K562 (cell line): ENCODE data around the gene RAB3GAP1.

Source experiments
- EP300 ChIP-seq: IDR thresholded peaks from 2 replicates; pipeline ENCODE4 v1.6.1; 2012; ENCODE audit warnings: low read length, improper control_type of control experiment
- HCFC1 ChIP-seq: IDR thresholded peaks from 2 replicates; pipeline ENCODE4 v1.6.1; 2012; ENCODE audit warnings: low read depth, low read length, improper control_type of control experiment
- JUNB ChIP-seq: fragments of 450-650 bp; formaldehyde crosslinking; conservative IDR thresholded peaks from 2 replicates; pipeline ENCODE4 v1.4.0; 2020; ENCODE audit warnings: mild to moderate bottlenecking
- NUFIP1 ChIP-seq: fragments of 450-650 bp; IDR thresholded peaks from 2 replicates; pipeline ENCODE4 v1.6.1; 2018; ENCODE audit not compliant: partially characterized antibody
- PHB2 ChIP-seq: fragments of 450-650 bp; IDR thresholded peaks from 2 replicates; pipeline ENCODE4 v1.6.1; 2017; ENCODE audit warnings: low read depth
- RAD21 ChIP-seq, 2 experiments: fragments of 250-450 bp in 1 of 2; fragments of 450-650 bp in 1 of 2; sonication (Bioruptor Pico) in 1 of 2; formaldehyde crosslinking in 1 of 2; IDR thresholded peaks in 1 of 2; conservative IDR thresholded peaks in 1 of 2; 2 replicates each; pipeline versions ENCODE4 v1.4.0 to v1.8.0; 2020 to 2022; ENCODE audit warnings: mild to moderate bottlenecking in 2 of 2, moderate library complexity in 1 of 2
- REST ChIP-seq, 2 experiments: fragments of 450-650 bp; formaldehyde crosslinking in 1 of 2; IDR thresholded peaks; 2 replicates each; pipeline versions ENCODE4 v1.4.0 to v1.6.1; 2014 to 2020; ENCODE audit warnings: mild to moderate bottlenecking in 2 of 2, borderline replicate concordance in 1 of 2, low read depth in 1 of 2
- RFX5 ChIP-seq: IDR thresholded peaks from 2 replicates; pipeline ENCODE4 v1.6.1; 2011; ENCODE audit warnings: low read depth, mild to moderate bottlenecking, improper control_type of control experiment, low read length
- SMARCC2 ChIP-seq: fragments of 450-650 bp; IDR thresholded peaks from 2 replicates; pipeline ENCODE4 v1.6.1; 2017; ENCODE audit warnings: antibody characterized with exemption, moderate library complexity, mild to moderate bottlenecking, low read depth
- ZFP91 ChIP-seq: sonication (generic); formaldehyde crosslinking; IDR thresholded peaks from 2 replicates; pipeline ENCODE4 v1.8.0; 2022; ENCODE audit warnings: mild to moderate bottlenecking, missing genetic modification reagents
- ZNF146 ChIP-seq: IDR thresholded peaks from one replicate; pipeline ENCODE4 v1.6.1; 2018; ENCODE audit warnings: missing compliant biosample characterization; ENCODE audit not compliant: unreplicated experiment
- ZNF384 ChIP-seq: IDR thresholded peaks from 2 replicates; pipeline ENCODE4 v1.6.1; 2012; ENCODE audit warnings: low read depth, low read length, improper control_type of control experiment
- TF ChIP-seq, protein P1 (sequence below), 3 experiments: IDR thresholded peaks in 2 of 3; conservative IDR thresholded peaks in 1 of 3; 2 replicates each; pipeline ENCODE4 v1.5.1; 2011 to 2012; ENCODE audit warnings: low read length in 3 of 3, mild to moderate bottlenecking in 3 of 3, control low read depth in 2 of 3, improper control_type of control experiment in 1 of 3, inconsistent platforms in 1 of 3, low read depth in 1 of 3, mixed read lengths in 1 of 3, moderate library complexity in 1 of 3; ENCODE audit not compliant: insufficient read depth in 2 of 3

DNA sequence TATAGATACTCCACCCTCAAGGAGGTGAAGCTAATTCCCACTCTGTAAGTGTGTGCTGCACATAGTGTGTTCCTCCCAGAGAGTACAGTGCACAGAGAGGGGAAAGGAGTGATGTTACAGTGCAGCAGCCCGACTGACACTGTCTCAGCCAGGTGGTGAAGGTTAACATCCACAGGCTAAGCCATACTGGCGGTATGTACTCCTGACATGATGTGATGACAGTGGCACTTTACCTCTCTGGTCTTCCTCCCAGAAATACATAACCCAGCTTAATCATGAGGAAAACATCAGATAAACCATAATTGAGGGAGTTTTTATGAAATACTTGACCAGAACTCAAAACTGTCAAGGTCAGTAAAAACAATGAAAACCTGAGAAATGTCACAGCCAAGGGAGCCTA lies 107.1 kb downstream of the RAB3GAP1 start:
- TF ChIP-seq, protein P1, sequence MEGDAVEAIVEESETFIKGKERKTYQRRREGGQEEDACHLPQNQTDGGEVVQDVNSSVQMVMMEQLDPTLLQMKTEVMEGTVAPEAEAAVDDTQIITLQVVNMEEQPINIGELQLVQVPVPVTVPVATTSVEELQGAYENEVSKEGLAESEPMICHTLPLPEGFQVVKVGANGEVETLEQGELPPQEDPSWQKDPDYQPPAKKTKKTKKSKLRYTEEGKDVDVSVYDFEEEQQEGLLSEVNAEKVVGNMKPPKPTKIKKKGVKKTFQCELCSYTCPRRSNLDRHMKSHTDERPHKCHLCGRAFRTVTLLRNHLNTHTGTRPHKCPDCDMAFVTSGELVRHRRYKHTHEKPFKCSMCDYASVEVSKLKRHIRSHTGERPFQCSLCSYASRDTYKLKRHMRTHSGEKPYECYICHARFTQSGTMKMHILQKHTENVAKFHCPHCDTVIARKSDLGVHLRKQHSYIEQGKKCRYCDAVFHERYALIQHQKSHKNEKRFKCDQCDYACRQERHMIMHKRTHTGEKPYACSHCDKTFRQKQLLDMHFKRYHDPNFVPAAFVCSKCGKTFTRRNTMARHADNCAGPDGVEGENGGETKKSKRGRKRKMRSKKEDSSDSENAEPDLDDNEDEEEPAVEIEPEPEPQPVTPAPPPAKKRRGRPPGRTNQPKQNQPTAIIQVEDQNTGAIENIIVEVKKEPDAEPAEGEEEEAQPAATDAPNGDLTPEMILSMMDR (IDR thresholded peaks at IDR 0.05 in 2 of 3, conservative IDR thresholded peaks at IDR 0.05 in 1 of 3; ENCODE audit: insufficient read depth in 2 of 3, low read depth in 1 of 3, low read length in 3 of 3), result no peak
- TF ChIP-seq JUNB (CRISPR knock-in tag) (no peak), RAD21 (CRISPR knock-in tag; conservative IDR thresholded peaks at IDR 0.05 in 1 of 2, IDR thresholded peaks at IDR 0.05 in 1 of 2) (no peak), NUFIP1 (no peak), PHB2 (no peak), EP300 (no peak), REST (IDR thresholded peaks at IDR 0.05; ENCODE audit: borderline replicate concordance) (no peak), REST (CRISPR knock-in tag; IDR thresholded peaks at IDR 0.05; ENCODE audit: low read depth) (no peak), SMARCC2 (no peak), ZNF146 (CRISPR knock-in tag) (no peak), ZNF384 (no peak), RFX5 (no peak), ZFP91 (CRISPR knock-in tag) (no peak), HCFC1 (no peak)
